ENCODE measurements around the gene ATXN2.
"Not testable (repeated sequence)": the region's sequence is repeated elsewhere in the genome, so short reads cannot be mapped to it uniquely, and the experiment has no call there.

DNA sequence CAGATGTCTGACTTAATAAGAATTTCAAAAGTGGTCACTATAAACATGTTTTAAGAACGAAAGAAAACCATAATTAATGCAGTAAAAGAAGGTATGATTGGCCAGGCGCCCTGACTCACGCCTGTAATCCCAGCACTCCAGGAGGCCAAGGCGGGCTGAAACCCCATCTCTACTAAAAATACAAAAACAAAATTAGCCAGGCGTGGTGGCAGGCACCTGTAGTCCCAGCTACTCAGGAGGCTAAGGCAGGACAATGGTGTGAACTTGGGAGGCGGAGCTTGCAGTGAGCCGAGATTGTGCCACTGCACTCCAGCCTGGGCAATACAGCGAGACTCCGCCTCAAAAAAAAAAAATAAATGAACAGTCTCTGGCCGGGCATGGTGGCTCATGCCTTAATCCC is 38.3 kb downstream of the ATXN2 start:
- TF ChIP-seq, protein P1, sequence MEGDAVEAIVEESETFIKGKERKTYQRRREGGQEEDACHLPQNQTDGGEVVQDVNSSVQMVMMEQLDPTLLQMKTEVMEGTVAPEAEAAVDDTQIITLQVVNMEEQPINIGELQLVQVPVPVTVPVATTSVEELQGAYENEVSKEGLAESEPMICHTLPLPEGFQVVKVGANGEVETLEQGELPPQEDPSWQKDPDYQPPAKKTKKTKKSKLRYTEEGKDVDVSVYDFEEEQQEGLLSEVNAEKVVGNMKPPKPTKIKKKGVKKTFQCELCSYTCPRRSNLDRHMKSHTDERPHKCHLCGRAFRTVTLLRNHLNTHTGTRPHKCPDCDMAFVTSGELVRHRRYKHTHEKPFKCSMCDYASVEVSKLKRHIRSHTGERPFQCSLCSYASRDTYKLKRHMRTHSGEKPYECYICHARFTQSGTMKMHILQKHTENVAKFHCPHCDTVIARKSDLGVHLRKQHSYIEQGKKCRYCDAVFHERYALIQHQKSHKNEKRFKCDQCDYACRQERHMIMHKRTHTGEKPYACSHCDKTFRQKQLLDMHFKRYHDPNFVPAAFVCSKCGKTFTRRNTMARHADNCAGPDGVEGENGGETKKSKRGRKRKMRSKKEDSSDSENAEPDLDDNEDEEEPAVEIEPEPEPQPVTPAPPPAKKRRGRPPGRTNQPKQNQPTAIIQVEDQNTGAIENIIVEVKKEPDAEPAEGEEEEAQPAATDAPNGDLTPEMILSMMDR (IDR thresholded peaks at IDR 0.05 in 8 of 11, conservative IDR thresholded peaks at IDR 0.05 in 3 of 11) = not testable (repeated sequence)
- TF ChIP-seq POLR2AphosphoS5, POLR2A (IDR thresholded peaks at IDR 0.05): not testable (repeated sequence)
